Measurements from ENCODE around the gene CCDC92B.
"Not testable (repeated sequence)": the region's sequence is repeated elsewhere in the genome, so short reads cannot be mapped to it uniquely, and the experiment has no call there.

Gene CCDC92B

DNA sequence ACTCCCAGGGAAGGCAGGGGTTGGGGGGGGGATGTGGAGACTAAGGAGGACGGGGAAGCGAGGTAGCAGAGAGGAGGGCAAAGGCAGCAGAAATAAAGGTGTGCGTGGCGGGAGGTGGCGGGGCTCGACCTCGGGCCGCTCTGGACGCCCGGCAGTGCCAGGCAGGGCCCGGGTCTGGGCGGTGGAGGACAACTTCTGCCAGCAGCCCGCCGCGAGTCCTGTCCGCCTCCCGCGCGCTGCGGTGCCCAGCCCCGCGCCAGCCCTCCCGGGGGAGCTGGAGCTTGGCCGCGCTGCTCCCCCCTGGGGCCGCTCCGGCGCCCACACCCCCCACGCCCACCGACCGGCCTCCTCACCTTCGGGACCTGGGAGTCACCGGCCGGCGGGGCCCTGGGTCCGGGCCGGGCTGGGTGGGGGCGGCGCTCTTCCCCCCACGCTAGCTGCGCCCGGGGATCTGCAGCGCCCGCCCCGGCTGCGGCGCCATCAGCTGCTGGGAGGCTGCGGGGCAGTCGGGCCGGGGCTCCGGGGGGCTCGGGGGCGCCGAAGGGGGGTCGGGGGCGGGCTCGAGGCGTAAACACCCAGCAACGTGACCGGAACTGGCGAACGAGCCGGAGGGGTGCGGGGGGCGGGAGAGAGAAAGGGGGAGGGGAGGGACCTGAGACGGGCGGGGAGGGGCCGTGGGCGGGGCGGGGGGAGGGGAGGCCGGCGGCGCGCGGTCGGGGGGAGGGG lies at the start of gene CCDC92B:
Gene CCDC92B (minus strand): TSS at position 595 of the 726 bp plus-strand sequence. CDS start 14,507 bp downstream, outside the sequence.
- peak; percentile 88 for DNase-seq (ENCODE audit: low spot score)

DNA sequence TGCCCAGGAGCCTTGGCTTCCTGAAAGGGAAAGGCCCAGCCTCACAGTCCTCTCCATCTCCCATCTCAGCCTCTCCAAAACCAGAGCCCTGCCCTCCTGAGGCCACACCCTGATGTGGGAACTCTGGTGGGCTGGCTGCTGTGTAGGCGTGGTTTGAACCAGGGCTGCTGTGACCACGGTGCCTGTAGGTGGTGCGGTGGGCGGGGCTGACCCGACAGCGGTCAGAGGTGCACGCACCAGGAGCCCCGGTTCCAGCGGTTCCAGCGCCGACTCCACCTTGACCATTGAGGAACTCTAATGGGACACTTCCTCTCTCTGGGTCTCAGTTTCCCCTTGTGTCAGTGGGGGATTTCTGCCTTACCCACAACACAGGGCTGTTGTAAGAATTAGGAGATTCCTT lies 49.2 kb upstream of the CCDC92B start:
- no peak for DNase-seq (ENCODE audit: low spot score)

DNA sequence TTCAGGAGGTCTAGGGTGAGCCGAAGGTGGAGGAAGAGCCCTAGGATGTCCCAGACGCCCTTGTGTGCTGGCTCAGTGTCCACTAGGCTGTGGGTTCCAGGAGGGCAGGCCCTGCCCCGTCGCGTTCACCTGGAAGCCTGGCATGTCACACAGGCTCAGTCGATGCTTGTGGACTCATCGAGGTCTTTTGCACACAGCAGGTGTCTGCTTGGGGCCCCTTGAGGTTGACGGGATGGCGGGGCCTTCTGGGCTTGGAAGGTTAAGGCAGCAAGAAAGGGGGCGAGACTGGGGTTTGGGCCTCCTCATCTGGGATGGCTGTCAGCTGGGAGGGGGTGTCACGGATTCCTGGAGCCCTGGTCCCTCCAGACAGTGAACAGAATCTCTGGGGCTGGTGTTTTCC lies 48.7 kb upstream of the CCDC92B start:
- no peak for DNase-seq (ENCODE audit: low spot score)

DNA sequence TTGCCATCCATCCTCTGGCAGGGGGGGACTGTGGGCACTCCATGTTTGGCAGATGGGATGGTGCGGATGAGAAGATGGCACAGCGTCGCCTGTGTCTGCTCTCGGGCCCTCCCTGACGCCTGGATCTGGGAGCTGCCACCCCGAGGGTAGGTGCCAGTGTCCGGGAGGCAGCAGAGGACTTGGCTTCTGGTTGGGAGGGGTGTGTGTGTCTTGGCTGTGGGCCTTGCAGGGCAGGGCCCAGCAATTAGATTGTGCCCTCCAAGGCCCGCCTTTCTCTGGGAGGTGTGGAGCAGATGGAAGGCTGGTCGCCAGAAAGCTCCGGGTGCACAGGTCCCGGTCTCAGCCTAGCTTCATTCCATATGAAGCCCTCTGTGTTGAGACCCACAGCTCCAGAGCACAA lies 48.2 kb upstream of the CCDC92B start:
- DNase-seq (ENCODE audit: low spot score), result no peak

DNA sequence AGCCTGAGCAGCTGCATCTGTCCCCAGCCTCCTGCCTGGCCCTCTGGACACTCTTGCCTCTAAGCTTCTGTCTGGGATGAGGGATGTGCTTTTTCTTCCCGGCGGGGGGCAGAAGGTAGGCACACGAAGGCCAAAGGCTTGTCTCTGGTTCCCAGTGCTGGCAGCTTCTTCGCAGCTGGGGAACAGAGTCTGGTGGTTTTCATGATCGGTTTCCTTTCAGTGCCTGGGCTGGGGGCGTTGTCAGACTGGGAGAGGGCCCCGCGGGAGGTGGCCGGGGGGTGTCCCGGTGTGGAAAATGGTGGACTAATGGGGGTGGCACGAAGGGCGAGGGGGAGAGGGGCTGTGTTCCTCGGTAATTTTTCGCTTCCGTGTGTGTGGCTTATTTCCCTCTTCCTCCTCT lies 47.8 kb upstream of the CCDC92B start:
- DNase-seq (ENCODE audit: low spot score), result no peak

DNA sequence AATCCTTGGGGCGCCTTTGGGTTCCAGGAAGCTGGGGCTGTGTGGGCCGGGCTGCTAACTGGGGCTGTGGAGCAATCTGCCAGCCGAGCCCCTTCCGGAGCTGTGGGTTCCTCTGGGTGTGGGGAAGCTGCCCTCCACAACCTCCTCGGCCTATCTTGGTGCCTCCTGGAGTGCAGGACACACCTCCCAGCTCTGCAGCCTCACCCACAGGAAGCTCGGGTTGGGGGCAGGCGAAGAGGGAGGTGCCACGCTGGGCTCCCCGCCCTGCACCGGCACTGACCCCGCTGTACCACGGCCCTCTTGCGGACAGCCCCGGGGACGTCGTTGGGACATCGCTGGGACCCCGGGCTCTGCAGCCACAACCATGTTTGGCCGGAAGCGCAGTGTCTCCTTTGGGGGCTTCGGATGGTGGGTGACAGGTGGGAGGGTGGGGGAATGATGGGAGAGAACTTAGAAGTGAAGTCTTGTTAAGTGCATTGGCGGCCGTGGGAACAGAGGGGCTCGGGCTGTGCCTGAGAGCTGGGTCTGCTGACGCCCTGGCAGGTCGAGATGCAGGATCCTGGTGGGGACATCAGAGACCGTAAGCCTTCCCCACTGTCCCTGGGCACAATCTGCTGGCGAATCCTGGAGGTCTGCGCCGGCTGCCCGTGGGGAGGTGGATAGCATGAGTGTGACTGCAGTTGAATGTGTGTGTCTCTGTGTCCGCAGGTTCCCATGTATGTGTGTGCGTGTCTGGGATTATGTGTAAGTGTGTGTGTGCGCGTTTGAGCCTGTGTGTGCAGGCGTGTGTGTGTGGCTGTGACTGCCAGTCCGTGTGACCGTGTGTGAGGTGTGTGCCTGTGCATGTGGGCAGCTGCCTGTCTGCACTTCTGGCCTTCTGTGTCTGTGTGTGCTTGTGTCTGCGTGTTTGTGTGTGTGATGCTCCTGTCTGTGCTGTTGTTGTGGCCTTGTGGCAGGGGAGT lies 47.0 kb upstream of the CCDC92B start, which contains the start of gene RAP1GAP2:
Gene RAP1GAP2 (plus strand): TSS at position 275 of the 962 bp plus-strand sequence. CDS start 90 bp downstream, at position 365.
- DNase-seq (ENCODE audit: low spot score), result no peak

DNA sequence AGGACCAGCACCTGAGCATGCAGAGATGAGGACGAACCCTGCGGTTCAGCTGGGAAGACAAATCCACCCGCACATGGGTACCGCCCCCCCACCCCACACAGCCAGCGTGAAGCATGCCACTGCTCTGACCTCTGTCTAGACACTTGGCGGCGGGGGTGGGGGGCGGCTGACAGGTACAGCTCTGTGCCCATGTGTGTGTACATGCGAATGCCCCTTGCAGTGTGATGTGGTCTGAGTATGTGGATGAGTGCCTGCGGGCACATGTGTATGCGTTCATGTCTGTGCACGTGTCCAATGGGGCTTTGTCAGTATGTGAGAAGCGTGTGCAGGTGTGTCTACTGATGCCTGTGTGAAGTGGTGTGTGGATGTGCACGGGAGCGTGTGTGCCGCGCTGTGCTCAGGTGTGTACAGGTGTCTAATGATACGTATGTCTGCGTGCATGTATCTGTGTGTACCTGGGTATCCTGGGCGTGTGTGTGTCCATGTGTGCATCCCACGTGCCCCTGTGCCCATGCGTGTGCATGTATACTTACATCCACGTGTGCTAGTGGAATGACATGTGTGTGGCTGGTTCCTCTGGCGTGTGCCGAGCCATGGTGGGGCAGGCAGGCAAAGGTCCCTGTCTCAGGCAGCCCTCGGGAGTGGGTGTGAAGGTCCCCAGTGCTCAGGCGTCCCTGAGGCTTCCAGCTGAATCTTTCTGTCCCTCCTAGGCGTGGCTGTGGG lies 46.1 kb upstream of the CCDC92B start:
- DNase-seq (ENCODE audit: low spot score), result no peak

DNA sequence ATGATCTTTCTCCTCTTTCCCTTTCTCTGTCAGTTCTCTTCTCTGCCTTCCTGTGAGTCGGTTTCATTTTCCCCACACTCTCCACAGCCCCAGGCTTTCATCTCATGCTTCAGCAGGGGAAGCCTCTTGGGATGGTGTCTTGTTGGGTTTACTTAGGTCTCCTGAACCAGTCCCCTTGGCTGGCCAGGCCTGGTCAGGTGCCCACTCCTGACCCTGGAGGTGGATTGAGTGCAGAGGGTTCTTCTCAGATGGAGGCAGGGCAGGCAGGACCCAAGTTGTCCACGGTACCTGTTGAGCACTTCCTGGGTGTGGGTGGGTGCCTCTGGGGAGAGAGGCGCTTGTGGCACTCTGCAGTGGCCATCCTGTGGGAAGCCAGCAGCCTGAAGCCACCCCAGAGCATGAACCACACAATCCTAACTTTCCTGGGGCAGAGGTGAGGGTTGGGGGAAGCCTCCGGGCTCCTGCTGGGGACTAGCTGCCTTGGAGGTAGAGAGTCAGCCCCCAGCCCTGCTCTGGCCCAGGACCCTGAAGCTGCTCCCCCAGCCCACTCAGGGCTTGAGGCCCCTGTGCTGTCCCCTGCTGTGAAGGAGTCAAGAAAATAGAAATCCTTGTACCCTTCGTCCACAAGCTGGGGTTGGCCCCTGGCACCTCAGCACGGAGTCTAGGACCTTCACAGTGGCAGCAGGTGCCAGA lies 44.8 kb upstream of the CCDC92B start:
- no peak for DNase-seq (ENCODE audit: low spot score)

DNA sequence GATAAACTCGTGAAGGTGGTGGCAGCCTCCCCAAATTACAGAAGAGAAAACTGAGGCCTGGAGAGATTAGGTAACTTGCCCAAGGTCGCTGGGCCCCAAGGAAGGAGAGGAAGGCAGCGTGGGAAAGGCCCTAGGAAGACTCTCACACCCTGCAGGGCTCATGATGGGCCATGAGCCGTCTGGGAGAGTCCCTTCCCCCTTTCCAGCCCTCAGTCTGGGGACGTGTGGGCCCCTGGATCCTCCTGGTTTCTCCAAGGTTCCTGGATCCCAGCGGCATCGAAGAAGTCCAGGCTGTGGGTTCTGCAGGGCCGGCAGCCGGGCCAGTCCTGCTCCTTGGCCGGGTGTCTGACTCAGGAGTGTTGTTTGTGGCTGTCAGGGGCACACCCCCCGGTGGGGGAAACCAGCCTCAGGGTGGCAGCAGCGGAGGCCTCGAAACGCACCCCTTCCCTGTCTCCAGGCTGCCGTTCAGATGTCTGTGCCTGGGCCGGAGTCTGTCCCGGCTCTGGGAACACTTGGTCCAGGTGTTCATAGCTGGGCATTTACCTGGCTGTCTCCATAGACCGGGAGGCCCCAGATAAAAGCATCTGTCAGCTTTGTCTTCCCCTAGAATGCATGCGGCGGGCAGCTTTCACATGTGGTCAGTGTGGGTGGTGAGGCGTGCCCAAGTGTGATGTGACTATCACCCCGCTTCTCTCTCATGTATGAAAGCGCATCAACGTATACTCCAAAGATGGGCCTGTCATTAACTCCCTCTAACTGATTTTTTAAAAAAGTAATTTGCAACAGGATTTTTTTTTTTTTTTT lies 43.1 kb upstream of the CCDC92B start:
- DNase-seq (ENCODE audit: low spot score), result no peak

DNA sequence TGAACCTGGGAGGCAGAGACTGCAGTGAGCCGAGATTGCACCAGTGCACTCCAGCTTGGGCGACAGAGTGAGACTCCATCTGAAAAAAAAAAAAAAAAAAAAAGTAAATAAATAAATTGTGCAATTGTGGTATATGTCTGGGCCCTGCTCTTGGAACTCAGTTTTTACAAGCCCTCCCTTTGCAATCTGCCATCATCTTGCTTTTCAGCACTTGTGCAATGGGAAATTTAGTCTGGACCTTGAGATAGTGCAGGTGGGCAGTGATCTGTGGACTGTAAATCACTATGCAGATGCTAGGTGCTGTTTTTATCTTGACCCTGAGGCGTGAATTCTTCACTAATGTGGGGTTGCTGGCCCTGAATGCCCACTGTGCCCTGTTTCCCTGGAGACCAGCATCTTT lies 40.2 kb upstream of the CCDC92B start:
- DNase-seq (ENCODE audit: low spot score), result no peak

DNA sequence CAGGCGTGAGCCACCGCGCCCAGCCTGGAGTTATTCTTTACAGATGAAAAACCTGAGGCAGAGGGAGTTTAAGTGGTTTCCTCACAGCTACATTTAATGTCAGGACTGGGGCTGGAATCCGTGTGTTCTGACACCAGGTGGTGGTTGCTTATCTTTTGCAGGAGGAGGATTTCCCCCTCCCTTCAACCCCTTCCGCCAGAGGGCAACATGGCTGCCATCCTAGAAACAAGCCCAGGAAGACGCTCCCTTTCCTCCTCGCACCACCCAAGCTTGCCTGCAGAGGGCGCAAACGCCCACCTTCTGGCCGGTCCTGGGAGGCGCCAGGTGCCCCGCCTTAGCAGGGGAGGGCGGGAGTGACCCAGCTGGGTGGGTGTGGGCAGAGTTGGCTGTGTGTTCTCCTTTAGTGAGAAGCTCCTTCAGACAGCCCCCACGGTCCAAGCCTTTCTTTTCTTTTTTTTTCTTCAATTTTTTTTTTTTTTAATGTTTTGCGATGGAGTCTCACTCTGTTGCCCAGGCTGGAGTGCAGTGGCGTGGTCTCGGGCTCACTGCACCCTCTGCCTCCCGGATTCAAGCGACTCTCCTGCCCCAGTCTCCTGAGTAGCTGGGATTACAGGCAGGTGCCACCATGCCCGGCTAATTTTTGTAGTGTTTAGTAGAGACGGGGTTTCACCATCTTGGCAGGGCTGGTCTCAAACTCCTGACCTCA lies 36.9 kb upstream of the CCDC92B start:
- peak; percentile 88 for DNase-seq (ENCODE audit: low spot score)

DNA sequence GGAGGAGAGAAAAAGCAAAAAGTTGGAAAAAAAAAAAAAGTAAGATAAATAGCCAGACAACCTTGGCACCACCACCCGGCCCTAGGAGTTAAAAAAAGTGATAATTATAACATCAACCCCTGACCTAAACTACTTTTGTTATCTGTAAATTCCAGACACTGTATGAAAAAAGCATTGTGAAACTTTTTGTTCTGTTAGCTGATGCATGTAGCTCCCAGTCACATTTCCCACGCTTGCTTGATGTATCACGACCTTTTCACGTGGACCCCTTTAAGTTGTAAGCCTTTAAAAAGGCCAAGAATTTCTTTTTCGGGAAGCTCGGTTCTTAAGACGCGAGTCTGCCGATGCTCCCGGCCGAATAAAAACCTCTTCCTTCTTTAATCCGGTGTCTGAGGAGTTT lies 35.9 kb upstream of the CCDC92B start:
- DNase-seq (ENCODE audit: low spot score), result not testable (repeated sequence)

DNA sequence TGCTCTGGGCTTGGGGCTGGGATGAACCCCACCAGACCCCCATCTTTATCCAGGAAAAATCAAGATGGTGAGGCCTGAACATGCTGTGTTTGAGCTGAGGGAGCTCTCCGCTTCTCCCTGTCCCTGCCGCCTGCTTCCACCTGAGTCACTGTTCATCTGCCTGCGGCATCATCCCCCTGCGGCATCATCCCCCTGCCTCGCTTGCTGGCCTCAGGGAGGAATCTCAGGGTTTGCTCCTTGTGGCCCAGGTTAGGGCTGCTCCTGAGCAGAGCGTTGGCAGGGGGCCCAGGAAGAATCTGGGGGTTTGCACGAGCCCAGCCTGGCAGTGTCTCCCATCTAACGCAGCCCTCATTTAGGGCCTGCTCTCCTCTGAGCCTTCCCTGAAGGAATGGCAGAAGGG lies 35.4 kb upstream of the CCDC92B start:
- DNase-seq (ENCODE audit: low spot score), result no peak

DNA sequence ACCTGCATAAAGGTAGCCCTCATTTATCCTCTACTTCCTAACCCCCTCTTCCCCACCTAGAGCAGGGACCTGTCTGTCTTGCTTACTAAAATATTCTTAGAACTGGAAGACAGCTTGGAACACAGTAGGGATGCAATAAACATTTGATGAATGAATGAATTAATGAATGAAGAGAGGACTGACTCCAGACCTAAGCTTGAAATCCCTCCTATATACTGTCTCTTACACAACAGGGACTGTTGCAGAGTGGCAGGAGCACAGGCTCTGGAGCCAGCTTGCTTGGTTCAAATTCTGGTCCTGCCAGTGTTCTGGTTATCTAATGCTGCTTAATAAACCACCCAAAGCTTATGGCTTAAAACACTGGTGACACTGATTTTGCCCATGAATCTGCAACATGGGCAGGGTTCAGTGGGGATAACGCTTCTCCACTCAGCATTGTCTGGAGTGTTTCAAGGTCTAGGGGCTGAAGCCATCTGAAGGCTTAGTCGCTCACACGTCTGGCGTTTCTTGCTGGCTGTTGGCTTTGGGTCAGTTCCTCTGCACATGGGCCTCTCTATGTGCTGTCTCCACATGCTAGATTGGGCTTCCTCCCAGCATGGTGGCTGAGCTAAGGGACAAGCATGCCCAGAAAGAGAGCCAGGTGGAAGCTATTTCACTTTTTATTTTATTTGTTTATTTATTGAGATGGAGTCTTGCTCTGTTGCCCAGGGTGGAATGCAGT lies 34.0 kb upstream of the CCDC92B start:
- no peak for DNase-seq (ENCODE audit: low spot score)

DNA sequence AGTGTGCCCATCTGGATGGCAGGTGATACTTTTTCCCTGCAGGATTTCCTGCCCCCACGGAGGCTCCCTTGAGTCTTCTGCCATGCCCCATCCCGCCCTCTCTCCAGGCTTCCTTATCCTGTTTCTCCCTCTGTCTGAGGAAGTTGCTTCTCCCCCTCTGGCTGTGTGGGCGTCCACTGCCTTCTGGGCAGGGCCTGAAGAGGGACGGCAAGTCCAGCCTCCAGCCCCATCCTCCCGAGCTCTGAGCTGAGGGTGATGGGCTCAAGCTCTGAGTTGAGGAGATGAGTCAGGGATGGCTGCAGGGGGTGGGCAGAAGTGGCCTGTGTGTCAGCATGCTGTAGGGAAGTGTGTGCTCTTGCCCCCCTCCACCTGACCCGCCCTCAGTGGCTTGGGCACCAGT lies 32.6 kb upstream of the CCDC92B start:
- no peak for DNase-seq (ENCODE audit: low spot score)

DNA sequence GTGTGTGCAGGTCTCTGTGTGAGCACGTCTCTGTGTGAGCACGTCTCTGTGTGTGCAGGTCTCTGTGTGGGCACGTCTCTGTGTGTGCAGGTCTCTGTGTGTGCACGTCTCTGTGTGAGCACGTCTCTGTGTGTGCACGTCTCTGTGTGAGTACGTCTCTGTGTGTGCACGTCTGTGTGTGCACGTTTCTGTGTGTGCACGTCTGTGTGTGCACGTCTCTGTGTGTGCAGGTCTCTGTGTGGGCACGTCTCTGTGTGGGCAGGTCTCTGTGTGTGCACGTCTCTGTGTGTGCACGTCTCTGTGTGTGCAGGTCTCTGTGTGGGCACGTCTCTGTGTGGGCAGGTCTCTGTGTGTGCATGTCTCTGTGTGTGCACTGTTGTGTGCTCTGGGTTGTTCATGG lies 32.1 kb upstream of the CCDC92B start:
- DNase-seq (ENCODE audit: low spot score), result not testable (repeated sequence)

DNA sequence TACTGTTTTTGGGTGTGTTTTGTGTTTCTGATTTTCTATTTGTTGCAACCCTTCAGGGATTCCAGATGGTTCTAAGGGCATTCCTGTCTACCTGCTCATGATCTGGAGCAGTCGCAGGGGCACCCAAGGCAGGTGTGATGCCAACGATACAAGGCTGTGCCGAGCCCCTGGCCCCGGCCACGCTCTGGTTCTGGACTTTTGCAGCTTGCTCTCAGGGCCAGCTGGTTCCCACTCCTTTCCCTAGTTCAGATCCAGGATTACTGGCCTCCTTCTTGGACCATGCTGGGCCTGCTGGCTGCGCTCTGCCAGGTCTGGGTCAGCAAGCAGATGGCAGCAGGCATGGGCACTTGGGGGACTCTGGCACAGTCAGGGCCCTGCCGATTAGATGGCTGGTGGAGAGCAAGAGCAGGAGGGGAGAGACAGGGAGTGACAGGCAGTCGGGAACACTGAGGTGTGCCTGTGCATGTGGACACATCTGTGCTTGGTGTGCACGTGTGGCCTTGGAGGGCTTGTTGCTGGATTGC lies 31.5 kb upstream of the CCDC92B start:
- no peak for DNase-seq (ENCODE audit: low spot score)

DNA sequence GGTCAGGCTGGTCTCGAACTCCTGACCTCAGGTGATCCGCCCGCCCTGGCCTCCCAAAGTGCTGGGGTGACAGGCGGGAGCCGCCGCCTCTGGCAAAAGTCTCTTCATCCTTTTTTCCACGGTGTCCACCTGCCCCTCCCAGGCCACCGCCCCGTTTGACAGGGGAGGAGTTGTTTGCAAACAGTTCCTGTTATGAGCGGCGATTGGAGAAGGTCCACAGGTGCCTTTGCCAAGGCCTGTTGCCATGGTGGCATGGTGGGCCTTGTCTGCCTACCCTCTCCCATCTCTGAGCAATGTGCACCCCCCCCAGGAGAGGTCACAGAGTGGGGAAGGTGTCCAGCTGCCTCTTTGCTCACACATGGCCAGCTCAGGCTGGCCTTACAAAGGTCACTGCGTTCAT lies 30.8 kb upstream of the CCDC92B start:
- DNase-seq (ENCODE audit: low spot score), result no peak

DNA sequence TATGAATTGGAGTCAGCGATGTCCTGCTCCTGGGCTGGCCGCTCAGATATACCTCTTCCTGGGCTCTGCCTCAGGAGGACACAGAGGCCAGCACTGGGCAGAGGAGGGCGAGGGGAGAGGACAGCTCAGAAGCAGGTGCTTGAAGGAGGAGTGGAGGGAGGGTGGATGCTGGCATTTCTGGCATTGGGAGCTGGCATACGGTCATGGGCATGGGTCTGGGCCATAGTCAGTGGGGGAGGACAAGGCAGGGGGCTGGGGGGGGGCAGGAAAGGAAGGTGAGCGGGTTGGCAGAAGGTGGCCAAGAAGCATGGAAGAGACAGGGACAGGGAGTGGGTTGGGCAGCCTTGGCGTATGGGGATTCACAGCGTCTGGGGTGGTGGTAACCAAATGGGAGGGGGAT lies 30.1 kb upstream of the CCDC92B start:
- DNase-seq (ENCODE audit: low spot score), result no peak
